PC-9 (cell line): ENCODE results near the gene NFKB1. TPM values are rescaled to one million over a fixed set of nuclear protein-coding genes. Genes with fewer than 3 reads are reported as not detected.

Experiments
- BruUV-seq: library from RNA; stranded (reverse); fragments of 400-500 nt; replicated peaks from 2 replicates; lab custom pipeline; 2021; lab: Mats Ljungman, UMichigan
- CTCF ChIA-PET: fragments of 300-600 bp; sonication (Branson Sonifier 250); formaldehyde crosslinking; loops from one replicate; lab custom pipeline; 2022; ENCODE audit warnings: antibody characterized with exemption; lab: Charles Lee
- POLR2A ChIA-PET: fragments of 300-600 bp; sonication (Branson Sonifier 250); formaldehyde crosslinking; loops from one replicate; lab custom pipeline; 2022; ENCODE audit warnings: antibody characterized with exemption; ENCODE audit not compliant: unreplicated experiment; lab: Charles Lee
- DNase-seq, 2 experiments: peaks; one replicate each; pipeline versions ENCODE4 v3.0.0 to v3.0.0-alpha.2; 2015 to 2022; ENCODE audit warnings: mixed read lengths in 1 of 2
- H2AFZ ChIP-seq: fragments of 200-600 bp; sonication (generic); 2 replicates; pipeline ENCODE4 v1.8.1; 2017; ENCODE audit warnings: antibody characterized with exemption
- H3F3A ChIP-seq: fragments of 200-600 bp; sonication (generic); 2 replicates; pipeline ENCODE4 v1.8.1; 2017; ENCODE audit warnings: antibody characterized with exemption, mild to moderate bottlenecking, low read depth; ENCODE audit not compliant: insufficient read depth
- H3K27ac ChIP-seq: fragments of 200-600 bp; sonication (generic); 2 replicates; pipeline ENCODE4 v1.6.1; 2016; ENCODE audit warnings: mixed run types
- H3K27me3 ChIP-seq: fragments of 200-600 bp; sonication (generic); 2 replicates; pipeline ENCODE4 v1.6.1; 2016; ENCODE audit warnings: low read depth, mixed run types; ENCODE audit not compliant: insufficient read depth
- H3K36me3 ChIP-seq: fragments of 200-600 bp; sonication (generic); 2 replicates; pipeline ENCODE4 v1.6.1; 2016; ENCODE audit warnings: low read depth, mixed run types
- H3K4me1 ChIP-seq: fragments of 200-600 bp; sonication (generic); replicated peaks from 2 replicates; pipeline ENCODE4 v1.6.1; 2016; ENCODE audit warnings: mixed run types; ENCODE audit not compliant: insufficient read depth
- H3K4me2 ChIP-seq: fragments of 200-600 bp; sonication (generic); 2 replicates; pipeline ENCODE4 v1.6.1; 2017; ENCODE audit warnings: mixed run types
- H3K4me3 ChIP-seq: fragments of 200-600 bp; sonication (generic); 2 replicates; pipeline ENCODE4 v1.6.1; 2016; ENCODE audit warnings: mixed run types
- H3K79me2 ChIP-seq: fragments of 200-600 bp; sonication (generic); 2 replicates; pipeline ENCODE4 v1.6.1; 2017; ENCODE audit warnings: low read depth, mixed run types
- H3K9me2 ChIP-seq: fragments of 200-600 bp; sonication (generic); 2 replicates; pipeline ENCODE4 v1.8.1; 2017; ENCODE audit warnings: mild to moderate bottlenecking; ENCODE audit not compliant: insufficient read depth
- H3K9me3 ChIP-seq: fragments of 200-600 bp; sonication (generic); 2 replicates; pipeline ENCODE4 v1.8.1; 2016; ENCODE audit warnings: low read depth; ENCODE audit not compliant: insufficient read depth
- H4K20me1 ChIP-seq: fragments of 200-600 bp; sonication (generic); 2 replicates; pipeline ENCODE4 v1.8.1; 2017; ENCODE audit not compliant: insufficient read depth
- intact Hi-C: fragments of 100-400 bp; cut with micrococcal nuclease; formaldehyde crosslinking; loops from one replicate; pipeline ENCODE4 v1.10.0; 2022; ENCODE audit not compliant: unreplicated experiment
- total RNA-seq: library from RNA; stranded (reverse); gene quantifications from 2 replicates; pipeline ENCODE4 v1.2.3, GENCODE V29; 2021
- TF ChIP-seq, protein P1 (sequence below): fragments of 200-600 bp; sonication (generic); conservative IDR thresholded peaks from 2 replicates; pipeline ENCODE4 v1.6.1; 2017; ENCODE audit warnings: mixed run types, antibody characterized with exemption, mild to moderate bottlenecking, moderate library complexity

Gene NFKB1
- total RNA-seq, 1 experiment from 2014 or later, result 11.6 TPM

DNA sequence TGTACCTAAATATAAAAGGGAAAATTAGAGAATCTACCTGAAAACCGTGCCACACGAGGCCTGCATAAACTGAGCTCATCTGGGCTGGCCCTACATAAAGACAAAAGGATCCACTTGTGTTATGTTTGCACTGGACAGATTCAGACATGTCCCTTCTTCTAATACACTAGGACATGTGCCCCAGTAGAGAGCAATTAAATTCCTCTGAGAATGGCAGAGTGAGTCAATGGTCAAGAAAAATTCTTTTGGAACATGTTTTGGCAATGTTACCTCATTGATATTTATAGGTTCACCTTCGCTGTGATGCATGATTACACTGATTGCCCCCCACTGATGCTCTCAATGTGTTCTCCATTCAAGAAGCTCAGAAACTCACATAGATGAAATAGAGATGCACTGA, 164.4 kb downstream of the NFKB1 start:
- no peaks in the 10 kb centered on the region for H3K79me2 ChIP-seq
- ChIA-PET CTCF (no interaction called here), POLR2A (no interaction called here)
- TF ChIP-seq, protein P1, sequence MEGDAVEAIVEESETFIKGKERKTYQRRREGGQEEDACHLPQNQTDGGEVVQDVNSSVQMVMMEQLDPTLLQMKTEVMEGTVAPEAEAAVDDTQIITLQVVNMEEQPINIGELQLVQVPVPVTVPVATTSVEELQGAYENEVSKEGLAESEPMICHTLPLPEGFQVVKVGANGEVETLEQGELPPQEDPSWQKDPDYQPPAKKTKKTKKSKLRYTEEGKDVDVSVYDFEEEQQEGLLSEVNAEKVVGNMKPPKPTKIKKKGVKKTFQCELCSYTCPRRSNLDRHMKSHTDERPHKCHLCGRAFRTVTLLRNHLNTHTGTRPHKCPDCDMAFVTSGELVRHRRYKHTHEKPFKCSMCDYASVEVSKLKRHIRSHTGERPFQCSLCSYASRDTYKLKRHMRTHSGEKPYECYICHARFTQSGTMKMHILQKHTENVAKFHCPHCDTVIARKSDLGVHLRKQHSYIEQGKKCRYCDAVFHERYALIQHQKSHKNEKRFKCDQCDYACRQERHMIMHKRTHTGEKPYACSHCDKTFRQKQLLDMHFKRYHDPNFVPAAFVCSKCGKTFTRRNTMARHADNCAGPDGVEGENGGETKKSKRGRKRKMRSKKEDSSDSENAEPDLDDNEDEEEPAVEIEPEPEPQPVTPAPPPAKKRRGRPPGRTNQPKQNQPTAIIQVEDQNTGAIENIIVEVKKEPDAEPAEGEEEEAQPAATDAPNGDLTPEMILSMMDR, result no peak
- no peak overlapping the region for H2AFZ ChIP-seq
- intact Hi-C loops, result no loop called here
- H4K20me1 ChIP-seq, result no peaks in the 10 kb centered on the region
- no peak overlapping the region for H3K27ac ChIP-seq
- DNase-seq, result no peak
- H3K4me2 ChIP-seq, result no peak overlapping the region
- H3K4me3 ChIP-seq, result no peak overlapping the region
- H3K9me2 ChIP-seq, result no peaks in the 10 kb centered on the region
- no peaks in the 10 kb centered on the region for H3K36me3 ChIP-seq
- no TSS peak for BruUV-seq
- no peaks in the 10 kb centered on the region for H3K27me3 ChIP-seq
- H3K9me3 ChIP-seq, result no peaks in the 10 kb centered on the region
- no peaks in the 10 kb centered on the region for H3F3A ChIP-seq
- no peaks in the 10 kb centered on the region for H3K4me1 ChIP-seq

Other genes starting within 250 kb of the NFKB1 start
- gene SLC39A8, start 155.9 kb upstream of the NFKB1 start, total RNA-seq, result 11.6 and 14.5 TPM in 2 replicates